ENCODE measurements around the gene PIM1. TPM values are rescaled to one million over a fixed set of nuclear protein-coding genes. Genes with fewer than 3 reads are reported as not detected.

Gene PIM1
- polyA plus RNA-seq, 1 donor (not counting 4 experiments of a cell fraction or from before 2014, with no cell fraction given) = 10.2 TPM

- Histone ChIP-seq H4K20me1 (ENCODE audit: control insufficient read depth, extremely low read depth, insufficient read depth, low read length) (no peaks in the 10 kb centered on the region), H3K27ac (ENCODE audit: control insufficient read depth, insufficient read depth, low read length) (peak overlapping the region; percentile 82), H3K36me3 (ENCODE audit: control insufficient read depth in 2 of 2, extremely low read depth in 1 of 2, insufficient read depth in 2 of 2, low read length in 2 of 2) (no peaks in the 10 kb centered on the region), H3K9me1 (ENCODE audit: control insufficient read depth, extremely low read depth, insufficient read depth, low read length) (no peaks in the 10 kb centered on the region), H3K79me2 (ENCODE audit: control insufficient read depth, insufficient read depth, low read length) (no peaks in the 10 kb centered on the region), H3K9ac (ENCODE audit: control insufficient read depth, extremely low read depth, insufficient read depth, low read length) (peak overlapping the region; percentile 54), H3K4me3 (ENCODE audit: control insufficient read depth in 2 of 3, extremely low read depth in 1 of 3, insufficient read depth in 2 of 3, low read depth in 1 of 3, low read length in 3 of 3) (peak overlapping the region in 1 of 3 experiments; percentile 14), H3K4me1 (ENCODE audit: control insufficient read depth, extremely low read depth, insufficient read depth, low read length) (peaks cover 54% of the 10 kb centered on the region), H2AFZ (ENCODE audit: control insufficient read depth, low read length) (no peak overlapping the region), H3K27me3 (ENCODE audit: control insufficient read depth, extremely low read depth, insufficient read depth, low read length) (no peaks in the 10 kb centered on the region), H3K4me2 (ENCODE audit: control insufficient read depth, extremely low read depth, insufficient read depth, low read depth, low read length) (peak overlapping the region; percentile 54), H3K9me3 (ENCODE audit: control insufficient read depth, low read depth, low read length) (no peaks in the 10 kb centered on the region)
- no peak for DNase-seq (ENCODE audit: low read depth, low spot score)
- FAIRE-seq = no peak
- TF ChIP-seq CTCF (optimal IDR thresholded peaks at IDR 0.05 in 1 of 3, IDR thresholded peaks at IDR 0.05 in 1 of 3, conservative IDR thresholded peaks at IDR 0.05 in 1 of 3; ENCODE audit: extremely low read depth in 1 of 3, insufficient read depth in 2 of 3, low read length in 3 of 3) (no peak), EZH2 (IDR thresholded peaks at IDR 0.05; ENCODE audit: low read length) (no peak)
- dilution Hi-C loops (cut with MboI; ENCODE audit: extremely low pct_ligation_motif_present, low sequenced_read_pairs) = no loop called here
Observed at GRCh38 chr6:37135835-37136694, 33.9 kb upstream of the PIM1 start.

- DNase-seq (ENCODE audit: low read depth, low spot score) = no peak
- FAIRE-seq = no peak
- dilution Hi-C loops (cut with MboI; ENCODE audit: extremely low pct_ligation_motif_present, low sequenced_read_pairs) = no loop called here
- Histone ChIP-seq H3K4me2 (ENCODE audit: control insufficient read depth, extremely low read depth, insufficient read depth, low read depth, low read length) (peak overlapping the region; percentile 54), H3K36me3 (ENCODE audit: control insufficient read depth in 2 of 2, extremely low read depth in 1 of 2, insufficient read depth in 2 of 2, low read length in 2 of 2) (no peaks in the 10 kb centered on the region), H4K20me1 (ENCODE audit: control insufficient read depth, extremely low read depth, insufficient read depth, low read length) (no peaks in the 10 kb centered on the region), H3K27ac (ENCODE audit: control insufficient read depth, insufficient read depth, low read length) (peak overlapping the region; percentile 82), H3K27me3 (ENCODE audit: control insufficient read depth, extremely low read depth, insufficient read depth, low read length) (no peaks in the 10 kb centered on the region), H3K4me1 (ENCODE audit: control insufficient read depth, extremely low read depth, insufficient read depth, low read length) (peaks cover 47% of the 10 kb centered on the region), H3K4me3 (ENCODE audit: control insufficient read depth in 2 of 3, extremely low read depth in 1 of 3, insufficient read depth in 2 of 3, low read depth in 1 of 3, low read length in 3 of 3) (no peak overlapping the region), H3K9me1 (ENCODE audit: control insufficient read depth, extremely low read depth, insufficient read depth, low read length) (no peaks in the 10 kb centered on the region), H2AFZ (ENCODE audit: control insufficient read depth, low read length) (no peak overlapping the region), H3K79me2 (ENCODE audit: control insufficient read depth, insufficient read depth, low read length) (no peaks in the 10 kb centered on the region), H3K9me3 (ENCODE audit: control insufficient read depth, low read depth, low read length) (no peaks in the 10 kb centered on the region), H3K9ac (ENCODE audit: control insufficient read depth, extremely low read depth, insufficient read depth, low read length) (peak overlapping the region; percentile 71)
- TF ChIP-seq CTCF (optimal IDR thresholded peaks at IDR 0.05 in 1 of 3, IDR thresholded peaks at IDR 0.05 in 1 of 3, conservative IDR thresholded peaks at IDR 0.05 in 1 of 3; ENCODE audit: extremely low read depth in 1 of 3, insufficient read depth in 2 of 3, low read length in 3 of 3) (no peak), EZH2 (IDR thresholded peaks at IDR 0.05; ENCODE audit: low read length) (no peak)
Observed at GRCh38 chr6:37136821-37137200, 33.1 kb upstream of the PIM1 start.
